Activated CD8-positive, alpha-beta memory T cell treated with anti-CD3 and anti-CD28 coated beads, Interleukin-2, amount 50 U/mL, for 1 hour (primary cell): ENCODE results near the gene KLF13.

Experiments
- DNase-seq: peaks from one replicate; pipeline ENCODE4 v3.0.0-alpha.2; 2020; ENCODE audit errors: extremely low read depth

The KLF13 gene

GRCh38 chr15:31326156-31326874 is at the start of gene KLF13:
Gene KLF13, plus strand, starts transcription at chr15:31326835. Its CDS starts 378 bp downstream, at chr15:31327213.
- peak; percentile 91 for DNase-seq

- no peak for DNase-seq
Observed at GRCh38 chr15:31277335-31278060, 49.1 kb upstream of the KLF13 start.

DNA sequence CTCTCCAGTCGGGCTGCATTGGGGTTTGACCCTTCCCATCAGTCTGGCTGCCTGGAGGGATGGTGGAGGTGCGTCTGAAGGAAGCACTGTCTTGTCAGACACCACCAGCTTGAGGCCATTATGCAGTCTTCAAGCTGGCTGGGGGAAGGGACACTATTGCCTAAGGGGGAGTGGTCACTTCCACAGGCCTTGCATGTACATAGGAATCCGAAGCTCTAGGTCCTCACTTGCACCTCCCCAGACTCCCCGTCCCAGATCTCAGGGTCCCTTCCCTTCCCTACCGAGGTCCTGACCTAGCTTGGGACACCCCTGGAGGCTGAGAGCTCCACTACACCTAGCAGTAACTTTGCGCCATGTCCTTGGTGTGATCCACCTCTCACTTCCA is 48.6 kb upstream of the KLF13 start:
- no peak for DNase-seq

DNA sequence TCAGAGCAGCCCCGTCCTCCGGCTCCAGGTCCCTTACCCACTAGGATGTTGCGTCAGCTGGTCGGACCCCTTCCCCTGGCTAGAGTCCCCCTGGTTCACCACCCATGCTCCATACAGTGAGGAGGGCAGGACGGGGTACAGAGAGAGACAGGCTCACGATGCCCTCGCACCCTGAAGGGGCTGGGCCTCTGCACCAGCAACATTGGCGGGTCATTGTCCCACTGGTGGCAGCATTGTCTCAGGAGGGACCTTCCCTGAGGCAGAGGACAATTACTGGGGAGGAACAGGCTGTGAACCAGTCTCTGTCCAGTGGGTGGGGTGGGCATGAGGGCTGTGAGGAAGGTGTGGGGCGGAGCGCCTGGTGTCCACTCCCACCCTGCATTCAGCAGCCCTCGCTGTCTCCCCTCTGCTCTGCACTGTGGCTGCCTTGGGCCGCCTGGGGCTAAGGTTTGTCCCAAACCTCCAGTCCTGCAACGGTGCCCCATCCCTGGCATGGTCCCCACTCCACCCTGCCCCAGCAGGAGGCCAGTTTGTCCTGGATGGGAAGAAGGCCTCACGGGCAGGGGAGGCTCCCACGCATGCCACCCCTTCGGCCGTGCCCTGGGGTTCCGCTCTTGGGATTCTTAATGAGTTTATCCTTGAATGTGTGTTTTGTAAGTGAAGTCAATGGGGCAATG is 48.0 kb upstream of the KLF13 start:
- DNase-seq, result no peak

GRCh38 chr15:31279221-31280045 is 47.2 kb upstream of the KLF13 start:
- DNase-seq, result no peak

DNA sequence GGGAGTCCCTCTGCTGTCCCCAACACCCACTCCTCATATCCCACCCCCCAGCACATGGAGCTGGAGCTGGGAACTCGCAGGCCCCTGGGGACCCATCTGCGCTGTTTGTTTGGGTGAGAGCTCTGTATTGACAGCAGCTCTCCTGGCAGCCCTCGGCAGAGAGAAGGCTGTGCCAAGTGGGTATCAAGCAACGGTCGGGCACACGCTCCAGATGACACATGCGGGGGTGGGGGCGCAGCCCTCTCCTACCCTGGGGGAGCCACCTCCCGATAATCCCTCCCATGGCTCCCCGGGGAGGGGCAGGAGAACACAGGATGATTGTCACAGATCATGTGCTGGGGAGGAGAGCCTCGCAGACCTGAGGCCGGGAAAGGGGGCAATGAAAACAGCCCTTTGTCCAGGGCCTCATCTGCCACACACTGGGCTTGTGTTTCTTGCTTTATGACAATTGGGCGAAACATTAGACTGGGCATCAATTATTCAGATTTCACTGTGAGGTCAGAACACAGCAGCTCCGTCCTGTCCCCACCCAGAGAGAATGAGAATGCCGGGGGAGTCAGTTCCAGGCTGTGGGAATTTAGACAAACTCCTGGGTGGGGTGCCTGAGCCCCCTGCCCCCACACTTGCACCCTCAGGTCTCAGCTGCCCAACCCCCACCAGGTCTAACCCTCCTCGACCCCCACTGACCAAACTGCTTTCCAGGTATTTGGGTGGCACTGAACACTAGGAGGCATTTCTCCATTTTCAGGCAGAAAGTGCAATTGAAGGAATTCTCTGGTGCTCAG is 46.4 kb upstream of the KLF13 start:
- DNase-seq, result no peak

GRCh38 chr15:31280831-31281216 is 45.8 kb upstream of the KLF13 start:
- DNase-seq, result no peak

DNA sequence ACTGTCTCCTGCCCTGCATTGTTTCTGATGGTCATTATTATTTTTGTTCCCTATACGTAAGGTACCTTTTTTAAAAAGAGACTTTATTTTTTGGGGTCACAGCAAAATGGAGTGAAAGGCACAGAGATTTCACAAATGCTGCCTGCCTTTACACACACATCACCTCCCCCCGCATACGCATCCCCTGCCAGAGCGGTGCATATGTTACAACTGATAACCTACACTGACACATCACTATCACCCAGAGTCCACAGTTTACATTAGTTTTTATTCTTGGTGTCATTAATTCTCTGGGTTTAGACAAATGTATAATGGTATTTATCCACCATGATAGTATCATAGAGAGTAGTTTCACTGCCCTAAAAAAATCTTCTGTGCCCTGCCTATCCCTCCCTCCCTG is 43.6 kb upstream of the KLF13 start:
- no peak for DNase-seq

DNA sequence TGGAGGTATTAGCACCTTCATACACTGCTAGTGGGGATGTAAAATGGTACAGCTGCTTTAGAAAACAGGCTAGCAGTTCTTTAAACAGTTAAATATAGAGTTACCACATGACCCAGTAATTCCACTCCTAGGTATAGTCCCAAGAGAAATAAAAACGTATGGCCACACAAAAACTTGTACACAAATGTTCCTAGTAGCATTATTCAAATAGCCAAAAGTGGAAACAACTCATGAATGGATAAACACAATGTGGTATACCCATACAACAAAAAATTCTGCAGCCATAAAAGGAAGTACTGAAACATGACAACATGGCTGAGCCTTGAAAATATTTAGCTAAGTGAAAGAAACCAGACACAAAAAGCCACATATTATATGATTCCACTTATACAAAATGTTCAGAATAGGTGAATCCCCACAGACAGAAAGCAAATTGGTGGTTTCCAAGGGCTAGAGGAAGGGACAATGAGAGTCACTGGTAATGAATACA is 40.8 kb upstream of the KLF13 start:
- no peak for DNase-seq

GRCh38 chr15:31291048-31291578 is 35.5 kb upstream of the KLF13 start:
- no peak for DNase-seq

- DNase-seq, result no peak
Observed at GRCh38 chr15:31292391-31293015, 34.1 kb upstream of the KLF13 start.

DNA sequence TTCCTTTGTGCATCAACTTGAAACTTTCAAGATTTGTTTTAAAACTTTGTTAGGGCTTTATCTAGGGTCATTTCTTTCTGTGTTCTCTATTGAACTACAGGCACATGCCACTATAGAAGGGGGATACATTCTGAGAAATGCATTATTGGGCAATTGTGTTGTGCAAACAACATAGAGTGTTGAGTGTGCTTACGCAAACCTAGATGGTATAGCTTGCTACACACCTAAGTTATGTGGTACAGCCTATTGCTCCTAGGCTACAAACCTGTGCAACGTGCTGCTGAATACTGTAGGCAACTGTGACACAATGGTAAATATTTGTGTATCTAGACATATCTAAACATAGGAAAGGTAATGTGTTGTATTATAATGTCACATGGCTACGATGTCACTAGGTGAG is 33.0 kb upstream of the KLF13 start:
- no peak for DNase-seq

GRCh38 chr15:31294067-31294466 is 32.6 kb upstream of the KLF13 start:
- DNase-seq, result no peak

GRCh38 chr15:31295658-31296057 is 31.0 kb upstream of the KLF13 start:
- no peak for DNase-seq

DNA sequence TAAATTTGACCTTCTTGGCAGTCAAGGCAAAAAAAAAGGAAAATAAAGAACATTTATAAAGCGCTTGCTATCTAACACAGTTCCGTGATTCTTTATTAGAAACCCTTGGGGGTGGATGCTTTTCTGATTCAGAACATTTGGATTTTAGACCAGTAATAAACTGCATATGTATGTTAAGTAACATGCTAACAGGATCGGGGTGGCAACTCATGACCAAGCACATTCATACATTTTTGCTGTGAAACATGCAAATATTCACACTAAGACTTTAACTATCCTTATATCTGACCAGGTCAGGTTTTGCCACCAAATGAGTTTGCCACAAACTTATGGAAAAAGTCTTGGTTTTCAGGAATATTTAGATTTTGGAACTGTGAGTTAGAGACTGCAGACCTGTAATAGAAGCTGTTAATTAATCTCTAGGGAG is 30.4 kb upstream of the KLF13 start:
- no peak for DNase-seq

DNA sequence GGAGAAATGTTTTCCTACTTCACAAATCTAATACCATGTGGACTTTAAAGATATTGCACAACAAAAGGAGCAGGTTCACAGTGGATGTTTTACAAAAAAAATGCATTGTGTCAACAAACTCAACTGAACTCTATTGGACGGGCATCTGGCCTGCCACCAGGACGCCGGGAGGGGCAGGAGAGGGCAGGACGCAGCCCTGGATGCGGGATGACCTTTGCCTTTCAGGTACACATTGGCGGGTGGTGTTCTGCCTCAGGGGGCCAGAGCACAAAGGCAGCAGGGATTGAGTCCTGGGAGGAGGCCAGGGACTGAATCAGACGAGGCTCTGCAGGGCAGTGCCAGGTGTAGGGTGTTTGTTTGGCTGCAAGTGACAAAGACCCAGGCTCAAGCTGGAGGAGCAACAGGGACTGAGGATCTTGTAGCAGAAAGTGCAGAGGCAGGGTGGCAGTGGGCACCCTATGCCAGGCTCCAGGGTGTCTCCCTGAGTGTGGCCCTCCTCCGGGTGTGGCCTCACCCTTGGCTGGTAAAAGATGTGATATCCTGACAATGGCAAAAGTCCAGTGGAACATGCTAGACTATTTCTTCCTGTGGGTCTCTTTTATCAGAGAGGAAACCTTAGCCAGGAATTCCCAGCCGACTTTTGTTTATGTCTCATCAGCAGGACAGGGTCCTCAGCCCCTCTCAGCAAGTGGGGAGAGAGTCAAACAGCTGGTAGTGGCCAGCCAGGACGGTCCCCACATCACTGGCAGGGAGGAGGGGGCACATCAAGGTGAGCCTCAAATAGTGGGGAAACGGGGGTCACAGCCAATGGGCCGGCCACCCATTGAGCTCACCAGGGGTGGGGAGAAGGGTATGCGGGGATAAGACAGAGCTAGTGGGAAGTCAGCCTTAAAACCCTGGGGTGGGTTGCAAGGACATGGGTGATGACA is 29.7 kb upstream of the KLF13 start:
- DNase-seq, result no peak

DNA sequence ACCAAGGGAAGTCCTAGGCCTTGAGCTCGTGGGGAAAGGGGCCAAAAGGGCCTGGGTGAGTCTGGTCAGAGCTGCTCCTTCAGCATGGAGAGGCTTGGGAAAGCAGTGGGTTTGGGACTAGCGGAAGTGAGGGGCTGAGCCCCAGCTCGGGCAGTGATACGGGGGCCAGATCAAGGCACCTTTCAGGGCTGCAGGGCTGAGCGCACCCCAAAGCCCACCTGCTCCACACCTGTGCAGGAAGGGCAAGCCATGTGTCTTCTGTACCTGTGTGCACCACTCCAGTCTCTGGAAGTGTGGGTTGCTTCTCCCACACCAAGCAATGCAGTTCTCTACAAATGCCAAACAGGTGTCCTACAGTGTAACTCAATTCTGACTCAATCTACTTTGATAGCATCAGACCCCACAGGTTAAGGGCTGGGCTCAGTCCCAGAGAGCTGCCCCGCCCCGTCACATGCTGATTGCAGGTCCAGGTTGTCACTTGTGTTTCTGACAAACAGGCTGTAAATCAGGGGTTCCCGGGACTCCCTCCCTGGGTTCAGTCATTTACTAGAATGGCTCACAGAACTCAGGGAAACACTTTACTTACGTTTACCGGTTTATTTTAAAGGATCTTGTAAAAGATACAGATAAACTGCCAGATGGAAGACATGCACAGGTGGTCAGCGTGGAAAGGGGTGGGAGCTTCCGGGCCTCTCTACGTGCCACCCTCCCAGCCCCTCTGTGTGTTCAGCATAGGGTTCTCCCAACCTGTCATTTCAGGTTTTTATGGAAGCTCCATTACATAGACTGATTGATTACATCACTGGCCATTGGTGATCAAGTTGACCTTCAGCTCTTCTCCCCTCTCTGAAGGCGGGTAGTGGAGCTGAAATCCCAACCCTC is 28.8 kb upstream of the KLF13 start:
- no peak for DNase-seq

GRCh38 chr15:31298707-31299172 is 27.9 kb upstream of the KLF13 start:
- DNase-seq, result no peak
